Neural cell (in vitro differentiated cells): ENCODE measurements around the gene JAGN1.
A peak's percentile ranks its signal among the peaks of the same experiment; 100 is the strongest.

Experiments used
- CTCF ChIP-seq: fragments of 450-650 bp; IDR thresholded peaks from 2 replicates; pipeline ENCODE4 v1.5.1; 2014; ENCODE audit warnings: antibody characterized with exemption, mild to moderate bottlenecking, moderate library complexity; ENCODE audit not compliant: poor library complexity, severe bottlenecking
- EP300 ChIP-seq: fragments of 450-650 bp; conservative IDR thresholded peaks from 2 replicates; pipeline ENCODE4 v1.6.1; 2014; ENCODE audit warnings: antibody characterized with exemption, mild to moderate bottlenecking, moderate library complexity; ENCODE audit not compliant: poor library complexity, severe bottlenecking
- EZH2 ChIP-seq: fragments of 200-600, 300-800 bp; shearing (Covaris generic), sonication (generic); IDR thresholded peaks from 2 replicates; pipeline ENCODE4 v1.6.1; 2014; ENCODE audit warnings: antibody characterized with exemption, low read length, borderline replicate concordance, mild to moderate bottlenecking; ENCODE audit not compliant: insufficient read depth, poor library complexity, severe bottlenecking
- MXI1 ChIP-seq: fragments of 450-650 bp; conservative IDR thresholded peaks from 2 replicates; pipeline ENCODE4 v1.6.1; 2014; ENCODE audit warnings: antibody characterized with exemption, mild to moderate bottlenecking; ENCODE audit not compliant: poor library complexity, severe bottlenecking
- POLR2AphosphoS5 ChIP-seq: IDR thresholded peaks from 2 replicates; pipeline ENCODE4 v1.6.1; 2012
- RAD21 ChIP-seq: fragments of 450-650 bp; conservative IDR thresholded peaks from 2 replicates; pipeline ENCODE4 v1.6.1; 2014; ENCODE audit warnings: antibody characterized with exemption, mild to moderate bottlenecking, moderate library complexity
- REST ChIP-seq: IDR thresholded peaks from 2 replicates; pipeline ENCODE4 v1.6.1; 2012; ENCODE audit warnings: borderline replicate concordance
- SMC3 ChIP-seq: fragments of 450-650 bp; conservative IDR thresholded peaks from 2 replicates; pipeline ENCODE4 v1.6.1; 2014; ENCODE audit warnings: antibody characterized with exemption, mild to moderate bottlenecking, moderate library complexity; ENCODE audit not compliant: poor library complexity
- TAF1 ChIP-seq: IDR thresholded peaks from 2 replicates; pipeline ENCODE4 v1.6.1; 2012; ENCODE audit warnings: low read depth

GRCh38 chr3:9890249-9891071 is at the start of gene JAGN1:
- TF ChIP-seq CTCF (no peak), POLR2AphosphoS5 (peak; percentile 98), EP300 (peak; percentile 52), REST (peak; percentile 86), MXI1 (peak; percentile 90), SMC3 (peak; percentile 52), RAD21 (no peak), TAF1 (peak; percentile 45), EZH2 (no peak)
